ENCODE measurements around the gene FAM241A. TPM values are rescaled to one million over a fixed set of nuclear protein-coding genes. Genes with fewer than 3 reads are reported as not detected.

The FAM241A gene
- total RNA-seq, 1 donor = 1.3 TPM

- no peak for TF ChIP-seq CTCF (IDR thresholded peaks at IDR 0.05; ENCODE audit: insufficient read depth, low read depth, low read length)
- no peak overlapping the region for H3K4me3 ChIP-seq (ENCODE audit: low read depth, low read length)
- peak; percentile 33 for DNase-seq (ENCODE audit: low read depth)
Measured at GRCh38 chr4:112213091-112213490, 67.8 kb downstream of the FAM241A start.

- no peak overlapping the region for H3K4me3 ChIP-seq (ENCODE audit: low read depth, low read length)
- no peak for TF ChIP-seq CTCF (IDR thresholded peaks at IDR 0.05; ENCODE audit: insufficient read depth, low read depth, low read length)
- DNase-seq (ENCODE audit: low read depth) = peak; percentile 87
Measured at GRCh38 chr4:112213856-112214255, 68.6 kb downstream of the FAM241A start.

- H3K4me3 ChIP-seq (ENCODE audit: low read depth, low read length) = no peak overlapping the region
- TF ChIP-seq CTCF (IDR thresholded peaks at IDR 0.05; ENCODE audit: insufficient read depth, low read depth, low read length) = peak; percentile 38
- peak; percentile 38 for DNase-seq (ENCODE audit: low read depth)
Measured at GRCh38 chr4:112214390-112215264, 69.4 kb downstream of the FAM241A start.

- no peak overlapping the region for H3K4me3 ChIP-seq (ENCODE audit: low read depth, low read length)
- no peak for TF ChIP-seq CTCF (IDR thresholded peaks at IDR 0.05; ENCODE audit: insufficient read depth, low read depth, low read length)
- no peak for DNase-seq (ENCODE audit: low read depth)
Measured at GRCh38 chr4:112219826-112220366, 74.6 kb downstream of the FAM241A start.

GRCh38 chr4:112222219-112222955, 77.1 kb downstream of the FAM241A start:
- H3K4me3 ChIP-seq (ENCODE audit: low read depth, low read length) = no peak overlapping the region
- no peak for TF ChIP-seq CTCF (IDR thresholded peaks at IDR 0.05; ENCODE audit: insufficient read depth, low read depth, low read length)
- no peak for DNase-seq (ENCODE audit: low read depth)

- no peak overlapping the region for H3K4me3 ChIP-seq (ENCODE audit: low read depth, low read length)
- no peak for TF ChIP-seq CTCF (IDR thresholded peaks at IDR 0.05; ENCODE audit: insufficient read depth, low read depth, low read length)
- DNase-seq (ENCODE audit: low read depth) = no peak
Measured at GRCh38 chr4:112225157-112225556, 79.9 kb downstream of the FAM241A start.
